ENCODE measurements around the gene RNU1-3.
"Not testable (repeated sequence)": the region's sequence is repeated elsewhere in the genome, so short reads cannot be mapped to it uniquely, and the experiment has no call there.

Gene RNU1-3

DNA sequence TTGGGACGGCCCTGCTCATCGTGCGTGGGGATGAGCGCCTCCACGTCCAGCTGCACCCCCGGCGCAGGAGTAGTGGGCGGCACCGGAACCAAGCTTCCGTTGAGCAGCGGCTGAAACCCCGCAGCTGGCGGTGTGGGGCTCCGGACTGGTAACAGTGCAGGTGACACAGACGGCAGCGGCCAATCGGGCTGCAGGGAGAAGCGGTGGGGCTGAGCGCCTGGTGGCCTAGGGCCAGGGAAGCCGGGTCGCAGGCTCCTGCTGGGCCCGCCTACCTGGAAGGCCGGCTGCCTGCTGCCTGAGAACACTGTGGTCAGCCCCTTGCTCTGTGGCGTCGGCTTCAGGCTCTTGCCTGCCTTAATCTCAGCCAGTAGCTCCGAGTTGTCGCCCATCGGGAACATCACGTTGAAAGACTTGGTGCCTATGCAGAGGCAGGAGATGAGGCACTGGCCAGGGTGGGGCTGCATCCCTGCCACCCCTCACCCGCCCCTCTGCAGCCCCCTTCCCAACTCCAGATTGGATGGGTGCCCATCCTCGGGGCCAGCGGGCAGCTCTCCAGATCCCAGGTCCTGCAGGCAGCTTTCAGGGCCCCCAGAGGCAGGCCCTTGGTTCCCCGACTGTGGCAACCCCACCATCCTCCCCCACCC lies 29.9 kb upstream of the RNU1-3 start:
- not testable (repeated sequence) for DNase-seq (ENCODE audit: insufficient read length, low spot score); FAIRE-seq

DNA sequence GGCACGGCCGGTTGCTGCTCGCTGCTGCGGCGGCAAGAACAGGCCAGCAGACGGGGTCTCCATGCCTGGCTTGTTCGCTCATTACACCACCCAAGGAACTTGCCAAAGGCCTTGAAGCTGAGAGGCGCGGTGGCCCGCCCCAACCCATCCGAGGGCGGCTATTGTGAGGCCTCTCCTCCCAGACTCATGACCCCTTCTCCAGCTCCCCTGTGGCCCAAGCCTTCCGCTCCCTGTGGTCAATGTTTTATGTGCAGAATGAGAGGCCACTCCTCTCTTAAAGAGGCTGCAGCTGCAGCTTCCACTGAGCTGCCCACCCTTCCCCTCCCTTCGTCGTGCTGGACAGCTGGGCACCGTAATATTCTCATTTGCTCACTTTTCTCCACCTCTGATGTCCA lies 27.6 kb upstream of the RNU1-3 start:
- FAIRE-seq; DNase-seq (ENCODE audit: insufficient read length, low spot score): not testable (repeated sequence)

DNA sequence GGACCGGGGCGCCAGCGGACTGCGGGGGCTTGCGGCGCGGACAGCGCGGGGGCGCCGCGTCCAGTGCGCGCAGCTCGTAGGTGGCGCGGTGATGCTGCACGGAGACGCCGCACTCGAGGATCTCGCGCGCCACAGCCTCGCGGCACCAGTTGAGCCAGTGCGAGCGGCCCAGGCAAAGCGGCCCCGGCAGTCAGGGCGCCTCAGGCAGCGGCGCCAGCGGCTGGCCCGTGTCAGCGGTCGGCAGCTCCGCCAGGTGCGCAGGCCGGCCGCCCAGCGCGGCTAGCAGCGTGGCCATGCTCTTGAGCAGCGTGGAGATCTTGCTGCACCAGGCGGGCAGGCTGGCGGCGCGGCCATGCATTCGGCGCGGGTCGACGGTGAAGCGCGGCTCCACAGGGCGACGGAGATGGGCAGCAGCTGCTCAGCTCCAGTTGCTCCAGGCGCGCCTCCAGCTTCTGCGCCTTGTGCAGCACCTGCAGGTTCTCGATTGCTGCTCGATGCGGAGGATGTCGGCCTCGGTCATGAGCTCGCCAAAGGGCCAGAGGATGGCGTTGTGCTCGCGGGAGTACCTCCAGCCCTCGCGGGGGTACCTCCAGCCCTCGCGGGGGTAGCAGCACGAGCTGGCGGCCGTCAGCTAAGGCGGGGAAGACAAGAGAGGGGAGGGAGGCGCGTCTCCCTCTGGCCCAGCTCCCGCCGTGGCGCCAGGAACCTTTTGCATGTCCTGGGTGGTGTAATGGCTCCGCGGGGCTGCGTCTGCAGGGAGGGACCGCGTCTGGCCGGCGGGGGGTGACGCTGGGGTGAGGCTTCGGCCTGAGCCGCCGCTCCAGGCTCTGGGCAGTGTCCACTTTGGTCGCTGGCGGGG lies 26.9 kb upstream of the RNU1-3 start:
- FAIRE-seq = not testable (repeated sequence)

GRCh38 chr1:16692717-16693448 lies 26.1 kb upstream of the RNU1-3 start:
- DNase-seq (ENCODE audit: insufficient read length, low spot score); FAIRE-seq: not testable (repeated sequence)

More for the DNA sequence above, 26.9 kb upstream of the RNU1-3 start:
- DNase-seq (ENCODE audit: insufficient read length, low spot score) = not testable (repeated sequence)

GRCh38 chr1:16692283-16692682 lies 25.5 kb upstream of the RNU1-3 start:
- DNase-seq (ENCODE audit: insufficient read length, low spot score) = not testable (repeated sequence)

GRCh38 chr1:16690971-16691682 lies 24.4 kb upstream of the RNU1-3 start:
- not testable (repeated sequence) for FAIRE-seq; DNase-seq (ENCODE audit: insufficient read length, low spot score)

More at GRCh38 chr1:16692283-16692682, 25.5 kb upstream of the RNU1-3 start:
- not testable (repeated sequence) for FAIRE-seq

DNA sequence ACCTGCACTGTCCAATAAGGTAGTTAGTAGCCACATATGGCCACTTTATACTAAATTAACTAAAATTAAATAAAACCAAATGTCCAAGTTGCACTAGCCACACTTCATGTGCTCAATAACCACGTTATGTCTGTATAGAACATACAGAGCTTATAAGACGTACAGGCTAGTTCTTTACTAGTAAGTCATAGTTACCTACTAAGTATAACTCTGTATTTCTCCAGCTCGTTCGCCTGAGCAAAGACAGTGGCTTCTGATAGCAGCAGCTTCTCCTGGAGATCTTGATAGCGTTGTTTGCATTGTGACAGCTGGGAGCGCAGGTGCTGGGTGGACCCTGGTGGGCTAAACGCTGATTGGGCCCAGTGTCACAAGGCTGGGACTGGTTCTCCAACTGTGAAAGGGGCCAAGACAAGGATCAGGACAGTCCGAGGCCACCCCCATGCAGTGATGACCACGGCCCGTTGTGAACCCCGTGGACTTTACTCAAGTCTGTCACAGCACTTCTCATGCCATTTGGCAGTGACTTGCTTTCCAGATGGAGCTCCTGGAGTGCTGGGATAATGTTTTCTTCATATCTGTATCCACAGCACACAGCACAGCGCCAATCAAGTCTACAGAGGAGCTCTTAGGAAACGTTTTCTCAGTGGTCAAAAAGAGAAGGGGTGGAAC lies 20.5 kb upstream of the RNU1-3 start:
- not testable (repeated sequence) for DNase-seq (ENCODE audit: insufficient read length, low spot score); FAIRE-seq

DNA sequence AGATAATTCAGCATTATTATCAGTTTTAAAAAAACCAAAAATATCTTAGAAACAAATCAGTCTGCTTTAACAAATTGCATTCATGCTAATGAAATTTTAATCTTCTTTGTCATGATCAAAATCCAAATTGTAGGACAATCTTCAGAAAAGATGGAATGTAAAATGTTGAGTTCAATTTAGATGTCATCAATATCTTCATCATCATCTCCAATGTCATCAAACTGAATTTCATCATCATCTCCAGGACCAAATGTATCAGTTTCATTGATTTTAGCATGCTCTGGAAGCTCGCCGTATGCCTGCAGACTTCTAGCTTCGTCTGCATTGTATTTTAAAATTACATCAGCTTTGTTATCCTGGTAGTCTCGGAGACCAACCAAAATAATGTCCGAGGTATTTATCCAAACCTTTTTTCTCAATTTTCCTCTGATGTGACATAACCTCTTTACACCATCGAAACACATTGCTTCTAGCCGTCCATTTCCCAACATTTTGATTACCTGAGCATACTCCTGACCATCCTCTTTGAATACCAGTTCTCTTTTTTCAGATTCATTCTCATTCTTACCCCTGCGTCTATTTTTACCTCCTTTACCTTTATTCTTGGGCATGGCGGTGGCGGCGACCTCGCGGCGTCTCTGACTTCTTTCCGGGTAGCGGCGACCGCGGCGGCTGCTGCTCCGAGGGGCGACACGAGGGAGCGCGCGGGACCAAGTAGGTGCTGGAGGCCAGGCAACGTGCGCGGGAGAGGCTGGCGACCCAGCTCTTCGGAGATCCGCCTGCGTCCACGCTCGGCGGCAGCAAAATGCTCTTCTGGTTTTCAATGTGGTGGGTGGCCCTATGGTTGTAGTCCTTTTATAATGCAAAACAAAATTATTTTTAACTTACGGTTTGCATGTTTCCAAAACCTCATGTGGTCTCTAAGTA lies 19.0 kb upstream of the RNU1-3 start:
- DNase-seq (ENCODE audit: insufficient read length, low spot score); FAIRE-seq: not testable (repeated sequence)

- FAIRE-seq; DNase-seq (ENCODE audit: insufficient read length, low spot score): not testable (repeated sequence)
Observed at GRCh38 chr1:16684738-16685337, 18.1 kb upstream of the RNU1-3 start.

- FAIRE-seq; DNase-seq (ENCODE audit: insufficient read length, low spot score): not testable (repeated sequence)
Observed at GRCh38 chr1:16684152-16684551, 17.4 kb upstream of the RNU1-3 start.

GRCh38 chr1:16682803-16683202 lies 16.1 kb upstream of the RNU1-3 start:
- FAIRE-seq; DNase-seq (ENCODE audit: insufficient read length, low spot score): not testable (repeated sequence)

DNA sequence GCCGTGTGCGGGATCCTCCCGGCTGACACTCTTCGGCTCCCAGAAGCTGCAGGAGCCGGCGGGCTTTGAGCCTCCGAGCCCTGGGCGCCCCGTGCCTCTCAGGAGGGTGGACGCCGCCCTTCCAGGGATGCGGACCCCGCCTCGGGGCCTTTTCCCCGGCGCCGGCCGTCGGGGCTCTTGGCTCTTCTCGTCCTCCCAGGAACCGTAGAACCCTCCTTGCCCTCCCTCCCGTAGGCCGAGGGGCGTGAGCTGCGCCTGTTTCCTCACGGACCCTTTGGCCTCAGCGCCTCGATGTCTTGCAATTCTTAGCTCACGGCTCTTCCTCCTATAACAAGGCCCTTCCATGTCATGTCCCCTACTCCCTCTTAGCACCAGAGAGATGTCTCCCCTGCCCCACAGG lies 13.6 kb upstream of the RNU1-3 start:
- DNase-seq (ENCODE audit: insufficient read length, low spot score); FAIRE-seq: not testable (repeated sequence)
